HG03521 (cell line): ENCODE measurements around the gene KLRD1.
"Not testable (repeated sequence)": the region's sequence is repeated elsewhere in the genome, so short reads cannot be mapped to it uniquely, and the experiment has no call there.

Source experiments
- ATAC-seq: cut with Tn5 transposase; IDR thresholded peaks from one replicate; pipeline ENCODE4 v1.9.1; 2021; ENCODE audit warnings: mild to moderate bottlenecking, moderate library complexity; ENCODE audit not compliant: unreplicated experiment

The KLRD1 gene

GRCh38 chr12:10307630-10308029, at the start of gene KLRD1:
Gene KLRD1, plus strand, starts transcription at chr12:10307870. Its CDS starts 208 bp downstream, at chr12:10308078.
- ATAC-seq = no peak

- ATAC-seq = no peak
These were observed 46.7 kb upstream of the KLRD1 start for GRCh38 chr12:10260927-10261326.

GRCh38 chr12:10268037-10268436, 39.6 kb upstream of the KLRD1 start:
- ATAC-seq = no peak

GRCh38 chr12:10272467-10272866, 35.2 kb upstream of the KLRD1 start:
- ATAC-seq = no peak

- ATAC-seq = no peak
These were observed 30.9 kb upstream of the KLRD1 start for GRCh38 chr12:10276774-10277173.

- no peak for ATAC-seq
These were observed 29.6 kb upstream of the KLRD1 start for GRCh38 chr12:10278104-10278503.

- ATAC-seq = no peak
These were observed 27.7 kb upstream of the KLRD1 start for GRCh38 chr12:10279937-10280336.

GRCh38 chr12:10283027-10283426, 24.6 kb upstream of the KLRD1 start:
- no peak for ATAC-seq

GRCh38 chr12:10285919-10286318, 21.8 kb upstream of the KLRD1 start:
- ATAC-seq = no peak

- ATAC-seq = no peak
These were observed 18.5 kb upstream of the KLRD1 start for GRCh38 chr12:10289005-10289754.

- ATAC-seq = no peak
These were observed 16.6 kb upstream of the KLRD1 start for GRCh38 chr12:10291030-10291429.

GRCh38 chr12:10293151-10293550, 14.5 kb upstream of the KLRD1 start:
- ATAC-seq = no peak

GRCh38 chr12:10293570-10294227, 14.0 kb upstream of the KLRD1 start:
- no peak for ATAC-seq

- no peak for ATAC-seq
These were observed 6.6 kb upstream of the KLRD1 start for GRCh38 chr12:10301103-10301502.

- ATAC-seq = no peak
These were observed 3.5 kb upstream of the KLRD1 start for GRCh38 chr12:10304161-10304574.

GRCh38 chr12:10305411-10305810, 2.3 kb upstream of the KLRD1 start:
- no peak for ATAC-seq

GRCh38 chr12:10310926-10311720, 3.5 kb downstream of the KLRD1 start:
- ATAC-seq = no peak

GRCh38 chr12:10319388-10319787, 11.7 kb downstream of the KLRD1 start:
- no peak for ATAC-seq

GRCh38 chr12:10320643-10321042, 13.0 kb downstream of the KLRD1 start:
- ATAC-seq = no peak

- not testable (repeated sequence) for ATAC-seq
These were observed 21.0 kb downstream of the KLRD1 start for GRCh38 chr12:10328691-10329090.

GRCh38 chr12:10331642-10332239, 24.1 kb downstream of the KLRD1 start:
- no peak for ATAC-seq
